Keratinocyte (primary cell): Measurements from ENCODE around the gene GPR63.

Experiments used
- CTCF ChIP-seq, 3 experiments: IDR thresholded peaks in 1 of 3; conservative IDR thresholded peaks in 1 of 3; optimal IDR thresholded peaks in 1 of 3; 2 replicates in 2 of 3; 3 replicates in 1 of 3; pipeline versions ENCODE3 to v1.5.1; 2011; ENCODE audit warnings: low read length in 3 of 3, mild to moderate bottlenecking in 3 of 3, moderate library complexity in 2 of 3, control low read depth in 1 of 3, inconsistent platforms in 1 of 3; ENCODE audit not compliant: insufficient read depth in 2 of 3; ENCODE audit errors: extremely low read depth in 1 of 3
- EZH2 ChIP-seq: IDR thresholded peaks from one replicate; pipeline ENCODE4 v1.6.1; 2012; ENCODE audit warnings: inconsistent platforms, mild to moderate bottlenecking, low read length, moderate library complexity

GRCh38 chr6:96784650-96785049 is 52.6 kb downstream of the GPR63 start:
- TF ChIP-seq CTCF (optimal IDR thresholded peaks at IDR 0.05 in 1 of 3, IDR thresholded peaks at IDR 0.05 in 1 of 3, conservative IDR thresholded peaks at IDR 0.05 in 1 of 3; ENCODE audit: extremely low read depth in 1 of 3, insufficient read depth in 2 of 3, low read length in 3 of 3) = no peak
- no peak for TF ChIP-seq EZH2
